AG10803 (cell line): Measurements from ENCODE around the gene DUOX2.

Experiments
- DNase-seq: peaks from one replicate; pipeline ENCODE4 v3.0.0; 2010; ENCODE audit warnings: low read depth
- H3K4me3 ChIP-seq: 2 replicates; pipeline ENCODE4 v1.5.1; 2011; ENCODE audit warnings: mild to moderate bottlenecking, low read length, control low read depth
- TF ChIP-seq, protein P1 (sequence below): conservative IDR thresholded peaks from 2 replicates; pipeline ENCODE4 v1.5.1; 2011; ENCODE audit warnings: mild to moderate bottlenecking, low read length, control low read depth, inconsistent platforms

The DUOX2 gene

DNA sequence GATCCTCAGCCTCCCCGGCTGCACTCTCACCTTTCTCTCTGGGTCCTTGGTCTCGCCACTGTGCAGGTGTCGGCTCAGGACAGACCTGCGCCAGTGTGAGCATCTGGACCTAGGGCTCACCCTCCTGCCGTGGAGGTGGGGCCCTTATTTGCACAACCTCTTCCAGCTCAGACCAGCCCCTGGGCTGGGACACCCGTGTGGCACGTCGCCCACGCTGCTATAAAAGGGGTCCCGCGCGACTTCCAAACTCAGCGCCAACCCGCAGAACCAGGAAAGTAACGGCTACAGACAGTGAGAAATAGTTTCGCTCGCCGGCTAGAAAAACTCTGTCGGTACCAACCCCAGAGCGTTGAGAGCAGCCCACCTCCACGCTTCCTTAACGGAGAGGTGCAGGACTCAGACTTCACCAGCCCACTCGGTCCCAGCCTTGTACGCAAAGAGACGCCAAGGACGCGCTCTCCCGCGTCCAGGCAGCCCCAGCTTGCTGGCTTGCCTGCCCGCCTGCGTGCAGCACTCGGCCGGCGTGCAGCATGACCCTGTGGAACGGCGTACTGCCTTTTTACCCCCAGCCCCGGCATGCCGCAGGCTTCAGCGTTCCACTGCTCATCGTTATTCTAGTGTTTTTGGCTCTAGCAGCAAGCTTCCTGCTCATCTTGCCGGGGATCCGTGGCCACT lies at the start of gene DUOX2, which contains the start of gene DUOXA2:
TSS of gene DUOX2 (minus strand) at position 97 of the 675 bp plus-strand sequence. CDS start 761 bp downstream, outside the sequence.
TSS of gene DUOXA2 (plus strand) at position 251 of the 675 bp plus-strand sequence. CDS start at position 531, 280 bp downstream.
- TF ChIP-seq, protein P1, sequence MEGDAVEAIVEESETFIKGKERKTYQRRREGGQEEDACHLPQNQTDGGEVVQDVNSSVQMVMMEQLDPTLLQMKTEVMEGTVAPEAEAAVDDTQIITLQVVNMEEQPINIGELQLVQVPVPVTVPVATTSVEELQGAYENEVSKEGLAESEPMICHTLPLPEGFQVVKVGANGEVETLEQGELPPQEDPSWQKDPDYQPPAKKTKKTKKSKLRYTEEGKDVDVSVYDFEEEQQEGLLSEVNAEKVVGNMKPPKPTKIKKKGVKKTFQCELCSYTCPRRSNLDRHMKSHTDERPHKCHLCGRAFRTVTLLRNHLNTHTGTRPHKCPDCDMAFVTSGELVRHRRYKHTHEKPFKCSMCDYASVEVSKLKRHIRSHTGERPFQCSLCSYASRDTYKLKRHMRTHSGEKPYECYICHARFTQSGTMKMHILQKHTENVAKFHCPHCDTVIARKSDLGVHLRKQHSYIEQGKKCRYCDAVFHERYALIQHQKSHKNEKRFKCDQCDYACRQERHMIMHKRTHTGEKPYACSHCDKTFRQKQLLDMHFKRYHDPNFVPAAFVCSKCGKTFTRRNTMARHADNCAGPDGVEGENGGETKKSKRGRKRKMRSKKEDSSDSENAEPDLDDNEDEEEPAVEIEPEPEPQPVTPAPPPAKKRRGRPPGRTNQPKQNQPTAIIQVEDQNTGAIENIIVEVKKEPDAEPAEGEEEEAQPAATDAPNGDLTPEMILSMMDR: no peak
- no peak within 1 kb of the TSS for H3K4me3 ChIP-seq
- DNase-seq: no peak

DNA sequence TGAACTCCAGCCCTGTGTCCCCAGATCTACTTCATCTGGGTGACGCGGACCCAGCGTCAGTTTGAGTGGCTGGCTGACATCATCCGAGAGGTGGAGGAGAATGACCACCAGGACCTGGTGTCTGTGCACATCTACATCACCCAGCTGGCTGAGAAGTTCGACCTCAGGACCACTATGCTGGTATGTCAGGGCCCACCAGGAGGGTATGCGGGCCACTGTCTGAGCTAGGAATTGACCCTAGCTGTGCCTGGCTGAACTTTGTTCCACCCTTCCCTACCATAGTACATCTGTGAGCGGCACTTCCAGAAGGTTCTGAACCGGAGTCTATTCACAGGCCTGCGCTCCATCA lies 49.5 kb upstream of the DUOX2 start:
- no peak for DNase-seq
- H3K4me3 ChIP-seq: no peak overlapping the region
- TF ChIP-seq, protein P1: no peak

- H3K4me3 ChIP-seq: no peak overlapping the region
- TF ChIP-seq, protein P1: peak; percentile 99
- DNase-seq: peak; percentile 77
Measured at GRCh38 chr15:45162771-45163507, 49.0 kb upstream of the DUOX2 start.

DNA sequence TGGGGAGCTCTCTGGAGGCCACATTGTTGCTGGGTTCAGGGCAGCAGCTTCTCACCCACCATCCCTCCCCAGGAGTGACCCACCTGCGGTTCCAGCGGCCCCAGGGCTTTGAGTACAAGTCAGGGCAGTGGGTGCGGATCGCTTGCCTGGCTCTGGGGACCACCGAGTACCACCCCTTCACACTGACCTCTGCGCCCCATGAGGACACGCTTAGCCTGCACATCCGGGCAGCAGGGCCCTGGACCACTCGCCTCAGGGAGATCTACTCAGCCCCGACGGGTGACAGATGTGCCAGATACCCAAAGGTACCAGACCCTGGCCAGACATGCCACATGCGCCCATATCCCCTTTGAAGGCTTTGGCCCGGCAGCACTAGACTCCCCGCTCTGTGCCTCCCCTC lies 47.7 kb upstream of the DUOX2 start:
- H3K4me3 ChIP-seq: no peak overlapping the region
- TF ChIP-seq, protein P1: no peak
- no peak for DNase-seq

DNA sequence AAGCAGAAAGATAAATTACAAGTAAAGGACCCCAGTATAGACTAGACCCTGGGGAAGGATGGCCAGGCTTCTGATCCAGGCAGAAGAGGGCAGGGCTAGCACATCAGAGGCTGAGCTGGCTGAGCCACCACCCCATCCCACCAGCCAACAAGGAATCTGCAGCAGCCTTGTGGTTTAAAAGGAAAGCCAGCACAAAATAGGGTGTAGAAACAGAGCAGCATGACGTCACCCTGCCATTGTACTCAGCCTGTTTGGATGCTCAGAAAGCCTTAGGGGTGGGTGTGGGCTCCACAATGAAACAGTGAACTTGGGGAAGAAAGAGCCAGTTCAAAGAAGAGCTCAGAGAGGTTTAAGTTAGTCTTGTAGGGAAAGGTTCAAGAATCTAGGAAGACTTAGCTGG lies 44.0 kb upstream of the DUOX2 start:
- H3K4me3 ChIP-seq: no peak overlapping the region
- DNase-seq: peak; percentile 85
- TF ChIP-seq, protein P1: no peak

DNA sequence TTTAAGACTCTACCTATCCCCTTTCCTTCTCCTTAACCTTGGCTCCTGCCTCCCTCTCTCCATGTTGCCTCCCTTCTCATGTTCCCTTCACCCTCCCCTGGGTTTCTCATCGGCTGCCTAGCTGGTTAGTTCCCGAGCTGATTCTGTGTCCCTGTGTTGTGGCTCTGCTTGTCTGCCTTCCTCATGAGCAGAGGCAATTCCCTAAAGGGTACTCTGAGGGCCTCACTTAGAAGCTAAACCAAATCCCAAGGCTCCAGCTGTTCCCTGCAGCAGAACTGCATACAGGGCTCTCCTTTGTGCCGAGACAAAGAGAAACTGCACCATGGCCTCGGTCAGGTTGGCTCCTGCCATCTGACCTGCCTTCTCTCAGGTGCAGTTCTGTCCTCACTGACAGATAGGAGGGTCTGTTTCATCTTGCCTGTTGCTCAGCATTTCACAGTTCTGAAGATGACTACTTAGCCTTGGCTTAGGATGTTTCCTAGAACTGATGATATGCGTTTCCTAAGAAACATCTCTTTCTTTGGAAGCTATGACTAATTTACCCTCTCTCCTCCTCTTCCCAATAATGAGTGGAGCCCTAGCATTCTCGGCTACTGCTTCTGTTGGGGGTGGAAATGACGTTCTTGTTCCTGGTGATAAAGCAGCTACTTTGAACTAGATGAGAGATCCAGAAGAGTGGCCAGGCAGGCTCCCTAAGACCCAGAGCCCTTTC lies 42.9 kb upstream of the DUOX2 start:
- DNase-seq: peak; percentile 79
- no peak overlapping the region for H3K4me3 ChIP-seq
- TF ChIP-seq, protein P1: no peak
